ENCODE data around the gene PUM1. TPM values are rescaled to one million over a fixed set of nuclear protein-coding genes. Genes with fewer than 3 reads are reported as not detected.

PUM1 gene
- total and polyA plus RNA-seq, 2 of the 8 experiments (the other 6 are each of a cell fraction or from before 2014, with no cell fraction given): 122 to 177 TPM

DNA sequence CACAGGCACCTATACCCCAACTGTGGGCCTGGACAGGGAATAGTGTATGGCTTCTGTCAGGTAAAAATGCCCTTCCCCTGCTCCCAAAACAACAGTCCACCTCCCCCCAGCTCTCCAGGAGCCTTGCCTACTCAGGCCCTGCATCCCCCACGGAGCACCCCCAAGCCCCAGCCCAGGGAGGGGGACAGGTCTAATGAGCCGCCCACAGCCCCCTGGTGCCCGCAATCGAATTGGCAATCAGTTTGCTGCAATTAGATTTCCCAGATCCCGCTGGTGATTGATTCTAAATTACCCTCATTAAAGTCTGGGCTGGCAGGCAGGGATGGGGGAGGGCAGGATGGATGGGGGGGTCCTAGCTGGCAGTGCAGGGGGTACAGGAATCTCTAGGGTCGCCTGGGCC is 165.0 kb downstream of the PUM1 start:
- Histone ChIP-seq H4K8ac (ENCODE audit: extremely low read depth, insufficient read depth, low read length) (no peak overlapping the region; the same call in 1 of the 2 replicates), H3K4ac (replicated peaks; ENCODE audit: insufficient read length, low read depth, low read length) (no peak overlapping the region), H2BK20ac (ENCODE audit: low read length) (no peak overlapping the region), H2BK15ac (ENCODE audit: low read length) (no peak overlapping the region), H3K56ac (replicated peaks; ENCODE audit: insufficient read length, low read depth, low read length) (no peak overlapping the region), H3K79me2 (ENCODE audit: control insufficient read depth in 1 of 2, insufficient read depth in 2 of 2, low read length in 2 of 2) (peaks cover 0 to 6% of the 10 kb centered on the region in 2 experiments; a peak in 1 of 4 replicates), H2BK12ac (ENCODE audit: low read depth, low read length) (no peak overlapping the region), H2BK5ac (ENCODE audit: low read depth, low read length) (no peak overlapping the region), H2BK120ac (replicated peaks; ENCODE audit: low read depth, low read length) (no peak overlapping the region), H3K23me2 (ENCODE audit: low read depth, low read length) (no peaks in the 10 kb centered on the region; the same call in 1 of the 2 replicates), H2AK5ac (ENCODE audit: low read depth, low read length) (no peak overlapping the region), H2AFZ (ENCODE audit: low read length) (no peak overlapping the region), H4K20me1 (replicated peaks in 1 of 2; ENCODE audit: control insufficient read depth in 1 of 2, insufficient read depth in 2 of 2, low read length in 2 of 2) (peaks cover 4 to 9% of the 10 kb centered on the region in 2 experiments), H3K4me2 (ENCODE audit: insufficient read depth in 1 of 2, low read depth in 2 of 2, low read length in 2 of 2) (no peak overlapping the region), H3K9me3 (ENCODE audit: insufficient read depth in 2 of 2, low read depth in 1 of 2, low read length in 1 of 2) (no peaks in the 10 kb centered on the region), H4K5ac (ENCODE audit: insufficient read length, low read depth, low read length) (no peak overlapping the region), H3K18ac (ENCODE audit: extremely low read depth, low read length) (no peak overlapping the region), H3K27ac (ENCODE audit: low read depth, low read length) (no peak overlapping the region), H3K27me3 (replicated peaks in 1 of 4; ENCODE audit: control insufficient read depth in 3 of 4, extremely low read depth in 1 of 4, insufficient read depth in 3 of 4, low read length in 3 of 4) (no peaks in the 10 kb centered on the region), H3K4me3 (ENCODE audit: extremely low read depth in 1 of 4, insufficient read depth in 2 of 4, low read depth in 3 of 4, low read length in 4 of 4) (no peak overlapping the region), H3K79me1 (ENCODE audit: low read depth, low read length) (peaks cover 3% of the 10 kb centered on the region; the same call in 1 of the 2 replicates), H3K36me3 (ENCODE audit: control insufficient read depth in 2 of 4, insufficient read depth in 4 of 4, low read length in 3 of 4) (no peaks in the 10 kb centered on the region), H3K14ac (ENCODE audit: insufficient read length) (no peak overlapping the region), H3K23ac (ENCODE audit: insufficient read length) (no peak overlapping the region), H3K9ac (replicated peaks in 1 of 4; ENCODE audit: extremely low read depth in 1 of 4, low read depth in 3 of 4, low read length in 3 of 4) (no peak overlapping the region), H3K4me1 (replicated peaks in 1 of 4; ENCODE audit: control insufficient read depth in 3 of 4, insufficient read depth in 4 of 4, low read length in 3 of 4) (peaks cover 4 to 25% (median 12%) of the 10 kb centered on the region in 4 experiments), H4K91ac (replicated peaks; ENCODE audit: insufficient read length, low read length) (no peak overlapping the region)
- CTCF ChIA-PET (ENCODE audit: partially characterized antibody): interaction anchor here (0.9 to 13.1 kb wide), 7 partner anchors 10 to 118 kb away, joined by 3 to 164 read pairs (median 4); no protein-coding TSS in a partner anchor
- WGBS, 2 experiments (ENCODE audit: extremely low coverage in 1 of 2, insufficient coverage in 1 of 2, insufficient read length in 1 of 2, insufficient replicate concordance in 2 of 2, low coverage in 1 of 2, low lambda C conversion rate in 2 of 2, missing lambda C conversion rate in 1 of 2): 86% methylated on average over 6 of the region's 6 CpGs; no CpG with 5 or more reads in 1 of the 2 experiments
- DNase-seq (ENCODE audit: low read depth in 1 of 2, low spot score in 2 of 2): no peak
- POLR2A ChIA-PET (ENCODE audit: partially characterized antibody): no interaction called here
- no peak for FAIRE-seq
- no peak for TF ChIP-seq KDM1A (IDR thresholded peaks at IDR 0.05; ENCODE audit: borderline replicate concordance, low read length)
- TF ChIP-seq, protein P1, sequence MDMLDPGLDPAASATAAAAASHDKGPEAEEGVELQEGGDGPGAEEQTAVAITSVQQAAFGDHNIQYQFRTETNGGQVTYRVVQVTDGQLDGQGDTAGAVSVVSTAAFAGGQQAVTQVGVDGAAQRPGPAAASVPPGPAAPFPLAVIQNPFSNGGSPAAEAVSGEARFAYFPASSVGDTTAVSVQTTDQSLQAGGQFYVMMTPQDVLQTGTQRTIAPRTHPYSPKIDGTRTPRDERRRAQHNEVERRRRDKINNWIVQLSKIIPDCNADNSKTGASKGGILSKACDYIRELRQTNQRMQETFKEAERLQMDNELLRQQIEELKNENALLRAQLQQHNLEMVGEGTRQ (IDR thresholded peaks at IDR 0.05; ENCODE audit: low read length): no peak
- TF ChIP-seq TCF12 (IDR thresholded peaks at IDR 0.05; ENCODE audit: low read depth, low read length): no peak
- TF ChIP-seq JUND (IDR thresholded peaks at IDR 0.05; ENCODE audit: low read length): no peak
- no peak for TF ChIP-seq RBBP5 (IDR thresholded peaks at IDR 0.05; ENCODE audit: borderline replicate concordance, low read depth, low read length)
- no peak for TF ChIP-seq GABPA (IDR thresholded peaks at IDR 0.05; ENCODE audit: borderline replicate concordance, insufficient read depth, low read length)
- no peak for TF ChIP-seq EP300 (IDR thresholded peaks at IDR 0.05; ENCODE audit: borderline replicate concordance in 1 of 2, low read depth in 2 of 2, low read length in 2 of 2)
- TF ChIP-seq SIN3A (conservative IDR thresholded peaks at IDR 0.05 in 1 of 2, IDR thresholded peaks at IDR 0.05 in 1 of 2; ENCODE audit: low read depth in 1 of 2, low read length in 2 of 2): no peak
- no peak for TF ChIP-seq SIRT6 (IDR thresholded peaks at IDR 0.05; ENCODE audit: low read length)
- no peak for TF ChIP-seq POU5F1 (IDR thresholded peaks at IDR 0.05; ENCODE audit: low read depth, low read length)
- no peak for TF ChIP-seq SIX5 (IDR thresholded peaks at IDR 0.05; ENCODE audit: low read depth, low read length)
- TF ChIP-seq, protein P2, sequence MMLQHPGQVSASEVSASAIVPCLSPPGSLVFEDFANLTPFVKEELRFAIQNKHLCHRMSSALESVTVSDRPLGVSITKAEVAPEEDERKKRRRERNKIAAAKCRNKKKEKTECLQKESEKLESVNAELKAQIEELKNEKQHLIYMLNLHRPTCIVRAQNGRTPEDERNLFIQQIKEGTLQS (IDR thresholded peaks at IDR 0.05; ENCODE audit: insufficient read depth, low read depth, low read length): no peak

Measured in H1 (cell line).